Lower leg skin (tissue), 3 donors: Measurements from ENCODE around the gene FOSL1.

ENCODE experiments used
- CTCF ChIP-seq, 3 donors: fragments of 450-650 bp; IDR thresholded peaks; one replicate each; pipeline ENCODE4 v1.5.1; 2016; ENCODE audit warnings: antibody characterized with exemption in 3 of 3, mild to moderate bottlenecking in 3 of 3, moderate library complexity in 2 of 3
- POLR2A ChIP-seq, 2 donors: fragments of 450-650 bp; IDR thresholded peaks; one replicate each; pipeline ENCODE4 v1.6.1; 2016 to 2017; ENCODE audit warnings: antibody characterized with exemption in 2 of 2, mild to moderate bottlenecking in 1 of 2, moderate library complexity in 1 of 2

- TF ChIP-seq POLR2A (IDR thresholded peaks at IDR 0.05): peak in 1 of 2 donors; percentile 54
- TF ChIP-seq CTCF (IDR thresholded peaks at IDR 0.05): no peak
Measured at GRCh38 chr11:65890324-65891218, 9.6 kb downstream of the FOSL1 start, which contains the start of gene CCDC85B.
